Trophoblast cell (in vitro differentiated cells and primary cell): ENCODE results near the gene ATXN2L.
"Not testable (repeated sequence)": the region's sequence is repeated elsewhere in the genome, so short reads cannot be mapped to it uniquely, and the experiment has no call there.

Source experiments
- DNase-seq, 2 donors: peaks; one replicate each; pipeline ENCODE4 v3.0.0-alpha.2; 2016
- H2AFZ ChIP-seq: 2 replicates; pipeline ENCODE4 v1.6.1; 2013; ENCODE audit warnings: low read length, moderate library complexity, mild to moderate bottlenecking; ENCODE audit not compliant: insufficient read depth, poor library complexity
- H2AK5ac ChIP-seq: 2 replicates; pipeline ENCODE4 v1.6.1; 2013; ENCODE audit warnings: mild to moderate bottlenecking, low read length
- H2BK120ac ChIP-seq: 2 replicates; pipeline ENCODE4 v1.6.1; 2013; ENCODE audit warnings: low read length, mild to moderate bottlenecking, moderate library complexity; ENCODE audit not compliant: insufficient read depth, poor library complexity
- H2BK12ac ChIP-seq: 2 replicates; pipeline ENCODE4 v1.6.1; 2013; ENCODE audit warnings: mild to moderate bottlenecking, low read length, moderate library complexity
- H2BK5ac ChIP-seq: 2 replicates; pipeline ENCODE4 v1.6.1; 2013; ENCODE audit warnings: low read length, low read depth, moderate library complexity, mild to moderate bottlenecking; ENCODE audit not compliant: poor library complexity
- H3K14ac ChIP-seq: 2 replicates; pipeline ENCODE4 v1.6.1; 2013; ENCODE audit warnings: mild to moderate bottlenecking, low read length
- H3K18ac ChIP-seq: 2 replicates; pipeline ENCODE4 v1.6.1; 2013; ENCODE audit warnings: mild to moderate bottlenecking, low read length
- H3K23ac ChIP-seq: 2 replicates; pipeline ENCODE4 v1.6.1; 2013; ENCODE audit warnings: low read length
- H3K27ac ChIP-seq: 2 replicates; pipeline ENCODE4 v1.5.1; 2013; ENCODE audit warnings: low read depth, mild to moderate bottlenecking, inconsistent platforms, low read length, moderate library complexity
- H3K27me3 ChIP-seq: 2 replicates; pipeline ENCODE4 v1.6.1; 2013; ENCODE audit warnings: inconsistent platforms, mild to moderate bottlenecking, low read length, moderate library complexity; ENCODE audit not compliant: insufficient read depth
- H3K36me3 ChIP-seq, 2 experiments: 1 replicate in 1 of 2; 2 replicates in 1 of 2; pipeline ENCODE4 v1.6.1; 2013; ENCODE audit warnings: low read length in 2 of 2, mild to moderate bottlenecking in 2 of 2, moderate library complexity in 1 of 2; ENCODE audit not compliant: insufficient read depth in 2 of 2, control insufficient read depth in 1 of 2
- H3K4ac ChIP-seq: 2 replicates; pipeline ENCODE4 v1.6.1; 2013; ENCODE audit warnings: low read depth, mild to moderate bottlenecking, low read length, moderate library complexity
- H3K4me1 ChIP-seq, 2 experiments: 1 replicate in 1 of 2; 2 replicates in 1 of 2; pipeline ENCODE4 v1.6.1; 2013; ENCODE audit warnings: low read length in 2 of 2, mild to moderate bottlenecking in 2 of 2, moderate library complexity in 1 of 2; ENCODE audit not compliant: insufficient read depth in 2 of 2, control insufficient read depth in 1 of 2
- H3K4me2 ChIP-seq: 2 replicates; pipeline ENCODE4 v1.6.1; 2013; ENCODE audit warnings: inconsistent platforms, mild to moderate bottlenecking, low read length, moderate library complexity
- H3K4me3 ChIP-seq: 2 replicates; pipeline ENCODE4 v1.5.1; 2013; ENCODE audit warnings: mild to moderate bottlenecking, low read depth, low read length, inconsistent platforms
- H3K79me1 ChIP-seq: one replicate; pipeline ENCODE4 v1.6.1; 2013; ENCODE audit warnings: low read length
- H3K79me2 ChIP-seq: 2 replicates; pipeline ENCODE4 v1.6.1; 2013; ENCODE audit warnings: low read length, mild to moderate bottlenecking; ENCODE audit not compliant: control insufficient read depth, insufficient read depth, poor library complexity
- H3K9ac ChIP-seq: 2 replicates; pipeline ENCODE4 v1.6.1; 2013; ENCODE audit warnings: mild to moderate bottlenecking, low read length
- H3K9me3 ChIP-seq: 2 replicates; pipeline ENCODE4 v1.6.1; 2013; ENCODE audit warnings: low read depth, mild to moderate bottlenecking, control low read depth, inconsistent platforms, low read length; ENCODE audit not compliant: insufficient read depth
- H4K12ac ChIP-seq: 2 replicates; pipeline ENCODE4 v1.6.1; 2013; ENCODE audit warnings: low read depth, mild to moderate bottlenecking, low read length, moderate library complexity
- H4K8ac ChIP-seq: 2 replicates; pipeline ENCODE4 v1.6.1; 2013; ENCODE audit warnings: low read depth, mild to moderate bottlenecking, low read length, moderate library complexity
- H4K91ac ChIP-seq: one replicate; pipeline ENCODE4 v1.6.1; 2013; ENCODE audit warnings: low read depth, mild to moderate bottlenecking, low read length, moderate library complexity
- WGBS: extraction: QIAGEN DNeasy Blood & Tissue Kit; methylation state at CpG from one replicate; pipeline ENCODE4 v1.1.7; 2013; ENCODE audit warnings: missing lambda C conversion rate; ENCODE audit not compliant: insufficient read length, insufficient coverage; ENCODE audit errors: extremely low coverage; 5-methylcytosine and 5-hydroxymethylcytosine counted together

Gene ATXN2L

DNA sequence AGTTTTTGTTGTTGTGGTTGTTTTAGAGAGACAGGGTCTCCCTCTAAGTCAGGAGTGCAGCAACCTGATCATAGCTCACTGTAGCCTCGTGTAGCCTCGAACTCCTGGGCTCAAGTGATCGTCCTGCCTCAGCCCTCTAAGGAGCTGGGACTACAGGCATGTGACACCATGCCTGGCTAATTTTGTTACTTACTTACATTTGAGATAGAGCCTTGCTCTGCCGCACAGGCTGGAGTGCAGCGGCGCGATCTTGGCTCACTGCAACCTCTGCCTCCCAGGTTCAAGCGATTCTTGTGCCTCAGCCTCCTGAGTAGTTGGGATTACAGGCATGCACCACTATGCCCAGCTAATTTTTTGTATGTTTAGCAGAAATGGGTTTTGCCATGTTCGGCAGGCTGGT is 44.8 kb downstream of the ATXN2L start:
- H2BK12ac ChIP-seq, H3K79me2 ChIP-seq, H3K4ac ChIP-seq, H3K79me1 ChIP-seq, DNase-seq, H3K23ac ChIP-seq, H3K4me3 ChIP-seq, H3K18ac ChIP-seq, H2AFZ ChIP-seq, H3K14ac ChIP-seq, H3K9me3 ChIP-seq, H3K4me2 ChIP-seq, H3K4me1 ChIP-seq, H3K27me3 ChIP-seq, H2AK5ac ChIP-seq, H2BK5ac ChIP-seq, H3K9ac ChIP-seq, H2BK120ac ChIP-seq, H4K12ac ChIP-seq, H4K8ac ChIP-seq, H4K91ac ChIP-seq, H3K27ac ChIP-seq: not testable (repeated sequence)
- WGBS: no CpG with 5 or more reads among the region's 9 CpGs
- peaks cover 58 to 60% of the 10 kb centered on the region in 2 experiments for H3K36me3 ChIP-seq

DNA sequence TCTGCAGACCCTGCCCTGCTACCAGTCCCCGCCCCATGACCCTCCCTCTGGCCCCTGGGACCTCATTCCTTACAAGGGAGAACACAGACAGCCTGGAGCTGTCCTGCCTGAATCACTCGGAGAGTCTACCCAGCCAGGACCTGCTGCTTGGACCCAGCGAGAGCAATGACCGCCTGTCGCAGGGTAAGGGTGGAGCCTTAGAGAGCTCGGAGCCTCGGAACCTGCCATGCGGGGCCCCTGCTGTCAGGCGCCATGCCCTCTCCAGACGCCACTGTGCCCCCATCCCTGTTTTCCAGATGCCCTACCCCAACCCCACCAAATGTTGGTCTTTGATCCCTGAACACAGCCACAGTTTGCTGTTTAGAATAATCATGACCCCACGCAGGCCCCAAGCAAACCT is 46.4 kb downstream of the ATXN2L start:
- no peak overlapping the region for H3K4ac ChIP-seq
- H2AFZ ChIP-seq: no peak overlapping the region
- H3K4me1 ChIP-seq: peaks cover 3 to 4% of the 10 kb centered on the region in 2 experiments
- no peak overlapping the region for H2BK120ac ChIP-seq
- no peak overlapping the region for H3K9ac ChIP-seq
- peaks cover 2% of the 10 kb centered on the region for H3K79me2 ChIP-seq
- DNase-seq: no peak
- no peak overlapping the region for H4K8ac ChIP-seq
- no peak overlapping the region for H3K18ac ChIP-seq
- no peak overlapping the region for H3K4me2 ChIP-seq
- H3K27me3 ChIP-seq: no peaks in the 10 kb centered on the region
- H3K14ac ChIP-seq: no peak overlapping the region
- H3K27ac ChIP-seq: no peak overlapping the region
- WGBS: no CpG with 5 or more reads among the region's 11 CpGs
- H2BK12ac ChIP-seq: no peak overlapping the region
- no peak overlapping the region for H3K23ac ChIP-seq
- H2AK5ac ChIP-seq: no peak overlapping the region
- H3K36me3 ChIP-seq: peaks cover 70 to 75% of the 10 kb centered on the region in 2 experiments
- H3K79me1 ChIP-seq: no peaks in the 10 kb centered on the region
- H3K4me3 ChIP-seq: no peak overlapping the region
- no peak overlapping the region for H2BK5ac ChIP-seq
- H4K12ac ChIP-seq: no peak overlapping the region
- H4K91ac ChIP-seq: no peak overlapping the region
- H3K9me3 ChIP-seq: no peaks in the 10 kb centered on the region

DNA sequence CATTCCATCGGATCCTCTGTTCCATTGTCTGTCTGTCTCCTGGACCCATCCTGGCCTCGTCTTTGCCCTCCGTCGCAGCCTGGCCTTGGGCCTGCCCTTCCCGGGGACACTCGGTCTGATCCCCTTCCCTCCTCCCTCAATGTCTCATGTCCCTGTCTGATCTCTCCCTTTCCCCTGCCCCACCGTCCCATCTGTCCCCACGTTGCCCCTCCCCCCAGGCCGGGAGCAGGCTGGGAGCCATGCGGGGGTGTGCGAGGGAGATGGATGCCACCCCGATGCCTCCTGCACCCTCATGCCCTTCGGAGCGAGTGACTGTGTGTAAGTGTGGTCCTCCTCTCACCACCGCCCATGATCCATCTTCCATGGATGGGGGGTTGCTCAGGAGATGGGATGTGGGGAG is 50.2 kb downstream of the ATXN2L start:
- Histone ChIP-seq H3K18ac (no peak overlapping the region), H3K9me3 (no peaks in the 10 kb centered on the region), H2AFZ (no peak overlapping the region), H3K4me3 (no peak overlapping the region), H4K91ac (no peak overlapping the region), H3K9ac (no peak overlapping the region), H2BK12ac (no peak overlapping the region), H4K8ac (no peak overlapping the region), H4K12ac (no peak overlapping the region), H3K23ac (no peak overlapping the region), H3K36me3 (peaks cover 60 to 63% of the 10 kb centered on the region in 2 experiments), H3K27ac (no peak overlapping the region), H2AK5ac (no peak overlapping the region), H3K27me3 (no peaks in the 10 kb centered on the region), H3K4me1 (no peaks in the 10 kb centered on the region), H2BK120ac (no peak overlapping the region), H3K4me2 (no peak overlapping the region), H2BK5ac (no peak overlapping the region), H3K79me1 (no peaks in the 10 kb centered on the region), H3K4ac (no peak overlapping the region), H3K14ac (no peak overlapping the region), H3K79me2 (no peaks in the 10 kb centered on the region)
- no peak for DNase-seq
- WGBS: no CpG with 5 or more reads among the region's 15 CpGs

DNA sequence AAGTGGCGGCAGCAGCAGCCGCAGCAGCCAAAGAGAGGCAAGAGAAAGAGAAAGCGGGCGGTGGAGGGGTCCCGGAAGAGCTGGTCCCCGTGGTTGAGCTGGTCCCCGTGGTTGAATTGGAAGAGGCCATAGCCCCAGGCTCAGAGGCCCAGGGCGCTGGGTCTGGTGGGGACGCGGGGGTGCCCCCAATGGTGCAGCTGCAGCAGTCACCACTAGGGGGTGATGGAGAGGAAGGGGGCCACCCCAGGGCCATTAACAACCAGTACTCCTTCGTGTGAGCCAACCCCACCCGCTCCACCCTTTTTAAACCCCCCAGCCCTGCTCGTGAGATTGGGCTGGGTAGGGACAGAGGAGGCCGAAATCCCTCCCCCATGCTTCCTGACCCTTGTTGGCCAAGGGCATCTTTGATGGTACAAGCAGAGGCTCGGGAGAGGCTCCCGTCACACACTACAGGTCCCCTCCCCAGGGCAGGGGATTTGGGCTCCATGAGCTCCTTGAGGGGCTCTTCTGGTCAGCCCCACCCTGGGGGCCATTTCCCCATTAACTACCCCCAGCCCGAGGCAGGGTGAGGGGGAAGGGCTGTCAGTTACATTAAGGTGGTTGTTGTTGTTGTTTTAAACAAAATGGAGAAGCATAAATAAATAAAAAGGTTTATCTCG is 50.9 kb downstream of the ATXN2L start:
- Histone ChIP-seq H3K79me2 (no peaks in the 10 kb centered on the region), H3K23ac (no peak overlapping the region), H3K9ac (no peak overlapping the region), H4K12ac (no peak overlapping the region), H3K14ac (no peak overlapping the region), H3K27me3 (no peaks in the 10 kb centered on the region), H2BK5ac (no peak overlapping the region), H3K4me2 (no peak overlapping the region), H2BK12ac (no peak overlapping the region), H2BK120ac (no peak overlapping the region), H3K4me1 (no peaks in the 10 kb centered on the region), H3K4me3 (no peak overlapping the region), H3K79me1 (no peaks in the 10 kb centered on the region), H3K18ac (no peak overlapping the region), H3K9me3 (no peaks in the 10 kb centered on the region), H2AK5ac (no peak overlapping the region), H3K4ac (no peak overlapping the region), H2AFZ (no peak overlapping the region), H3K27ac (no peak overlapping the region), H4K91ac (no peak overlapping the region), H3K36me3 (peaks cover 57 to 59% of the 10 kb centered on the region in 2 experiments), H4K8ac (no peak overlapping the region)
- WGBS: no CpG with 5 or more reads among the region's 18 CpGs
- peak in 1 of 2 donors; percentile 42 for DNase-seq
